ENCODE data around the gene ACTN2.

Gene ACTN2

DNA sequence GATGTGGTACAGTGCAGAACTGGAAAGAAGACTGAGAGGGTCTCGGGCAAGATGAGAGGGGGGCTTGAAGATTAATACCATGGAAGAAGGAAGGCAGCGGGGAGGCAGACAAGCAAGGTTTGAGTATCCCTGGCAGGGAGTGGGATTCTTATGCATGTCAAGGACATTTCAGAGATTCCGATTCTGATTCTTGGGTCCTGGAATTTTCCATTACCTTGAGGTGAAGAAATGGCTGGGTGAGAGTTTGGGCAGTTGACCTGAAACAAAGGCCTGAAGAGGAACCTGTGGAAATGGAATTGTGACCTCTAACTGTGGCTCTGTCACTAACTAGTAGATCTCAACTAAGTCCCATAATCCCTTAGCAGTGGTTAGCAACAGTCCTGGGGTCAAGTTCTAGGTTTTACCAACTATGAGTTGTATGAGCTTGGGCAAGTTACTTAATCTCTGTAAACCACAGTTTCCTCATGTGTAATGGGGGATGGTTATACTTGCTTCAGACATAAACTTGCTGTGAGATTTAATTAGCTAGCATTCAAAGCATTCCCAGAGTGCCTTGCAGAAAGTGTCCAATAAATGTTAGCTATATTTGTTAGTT is 8.6 kb upstream of the ACTN2 start:
- DNase-seq (ENCODE audit: low read depth in 2 of 2): no peak
- TF ChIP-seq, protein P1, sequence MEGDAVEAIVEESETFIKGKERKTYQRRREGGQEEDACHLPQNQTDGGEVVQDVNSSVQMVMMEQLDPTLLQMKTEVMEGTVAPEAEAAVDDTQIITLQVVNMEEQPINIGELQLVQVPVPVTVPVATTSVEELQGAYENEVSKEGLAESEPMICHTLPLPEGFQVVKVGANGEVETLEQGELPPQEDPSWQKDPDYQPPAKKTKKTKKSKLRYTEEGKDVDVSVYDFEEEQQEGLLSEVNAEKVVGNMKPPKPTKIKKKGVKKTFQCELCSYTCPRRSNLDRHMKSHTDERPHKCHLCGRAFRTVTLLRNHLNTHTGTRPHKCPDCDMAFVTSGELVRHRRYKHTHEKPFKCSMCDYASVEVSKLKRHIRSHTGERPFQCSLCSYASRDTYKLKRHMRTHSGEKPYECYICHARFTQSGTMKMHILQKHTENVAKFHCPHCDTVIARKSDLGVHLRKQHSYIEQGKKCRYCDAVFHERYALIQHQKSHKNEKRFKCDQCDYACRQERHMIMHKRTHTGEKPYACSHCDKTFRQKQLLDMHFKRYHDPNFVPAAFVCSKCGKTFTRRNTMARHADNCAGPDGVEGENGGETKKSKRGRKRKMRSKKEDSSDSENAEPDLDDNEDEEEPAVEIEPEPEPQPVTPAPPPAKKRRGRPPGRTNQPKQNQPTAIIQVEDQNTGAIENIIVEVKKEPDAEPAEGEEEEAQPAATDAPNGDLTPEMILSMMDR (IDR thresholded peaks at IDR 0.05; ENCODE audit: low read depth, low read length): no peak
- no peak overlapping the region for H3K4me3 ChIP-seq (replicated peaks in 1 of 2; ENCODE audit: low read depth in 2 of 2, low read length in 2 of 2)

DNA sequence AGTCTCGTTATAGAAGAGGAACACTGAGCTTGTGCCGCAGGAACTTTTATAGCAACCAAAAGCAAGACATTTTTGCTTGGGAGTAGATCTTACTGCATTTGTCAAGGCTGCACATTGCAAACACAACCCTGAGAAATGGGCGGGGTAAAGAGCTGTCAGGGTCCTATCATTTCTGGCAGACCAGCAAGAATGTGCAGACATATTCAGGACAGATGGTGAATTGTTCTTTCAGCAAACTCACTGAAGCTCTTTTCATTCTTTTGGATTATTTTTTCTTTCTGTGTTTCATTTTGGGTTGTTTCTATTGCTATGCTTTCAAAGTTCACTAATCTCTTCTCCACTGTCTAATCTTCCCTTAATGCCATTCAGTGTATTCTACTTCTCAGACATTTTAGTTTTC is 5.1 kb upstream of the ACTN2 start:
- DNase-seq (ENCODE audit: low read depth in 2 of 2): peak in 1 of 2 donors; percentile 63
- no peak overlapping the region for H3K4me3 ChIP-seq (replicated peaks in 1 of 2; ENCODE audit: low read depth in 2 of 2, low read length in 2 of 2)
- TF ChIP-seq, protein P1 (IDR thresholded peaks at IDR 0.05; ENCODE audit: low read depth, low read length): no peak

DNA sequence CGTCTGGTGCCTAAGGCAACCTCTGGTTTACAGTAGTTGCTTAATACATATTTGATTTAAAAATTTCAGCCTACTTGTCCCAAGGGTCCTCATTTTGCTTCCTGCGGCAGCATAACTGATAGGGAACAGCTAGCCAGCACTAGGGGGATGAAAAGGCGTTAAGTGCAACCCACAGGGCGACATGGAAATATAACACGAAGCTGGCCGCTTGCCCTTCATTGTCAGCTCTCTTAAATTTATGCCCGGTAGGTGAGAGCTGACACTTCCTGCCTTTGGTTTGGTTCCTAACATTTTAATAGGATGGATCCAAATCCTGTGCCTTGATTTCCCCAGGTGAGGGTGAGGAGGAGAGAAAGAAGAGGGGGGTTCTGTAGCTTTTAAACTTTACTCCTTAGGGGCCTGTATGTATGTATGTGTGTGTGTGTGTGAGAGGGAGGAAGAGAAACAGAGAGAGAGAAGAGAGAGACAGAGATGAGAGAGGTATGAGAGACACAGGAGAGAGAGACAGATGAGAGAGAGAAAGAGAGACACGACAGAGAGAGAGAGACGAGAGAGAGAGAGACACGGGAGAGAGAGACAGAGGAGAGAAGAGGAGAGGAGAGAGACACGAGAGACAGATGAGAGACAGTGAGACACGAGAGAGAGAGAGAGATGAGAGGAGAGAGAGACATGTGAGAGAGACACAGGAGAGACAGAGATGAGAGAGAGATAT is 938 bp upstream of the ACTN2 start:
- no peak overlapping the region for H3K4me3 ChIP-seq (replicated peaks in 1 of 2; ENCODE audit: low read depth in 2 of 2, low read length in 2 of 2)
- no peak for DNase-seq (ENCODE audit: low read depth in 2 of 2)
- TF ChIP-seq, protein P1 (IDR thresholded peaks at IDR 0.05; ENCODE audit: low read depth, low read length): no peak

DNA sequence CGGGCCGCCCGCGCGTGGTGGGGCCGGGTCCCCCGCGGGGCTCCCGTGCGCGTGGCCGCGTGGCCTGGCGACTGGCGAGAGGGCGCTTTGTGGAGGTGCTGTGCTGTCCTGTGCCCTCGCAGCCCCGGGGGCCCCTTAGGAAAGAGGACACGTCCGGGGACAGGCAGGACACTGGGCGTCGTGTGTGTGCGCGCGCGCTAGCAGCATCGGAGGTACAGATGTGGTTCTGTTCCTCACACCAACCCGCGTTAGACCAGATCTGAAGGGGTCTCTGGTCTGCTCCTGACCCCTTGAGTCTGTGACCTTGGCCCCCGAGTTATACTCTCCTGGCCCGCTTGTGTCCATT is 489 bp downstream of the ACTN2 start:
- DNase-seq (ENCODE audit: low read depth in 2 of 2): no peak
- peak overlapping the region in 1 of 2 donors; percentile 48 for H3K4me3 ChIP-seq (replicated peaks in 1 of 2; ENCODE audit: low read depth in 2 of 2, low read length in 2 of 2)
- TF ChIP-seq, protein P1 (IDR thresholded peaks at IDR 0.05; ENCODE audit: low read depth, low read length): no peak

DNA sequence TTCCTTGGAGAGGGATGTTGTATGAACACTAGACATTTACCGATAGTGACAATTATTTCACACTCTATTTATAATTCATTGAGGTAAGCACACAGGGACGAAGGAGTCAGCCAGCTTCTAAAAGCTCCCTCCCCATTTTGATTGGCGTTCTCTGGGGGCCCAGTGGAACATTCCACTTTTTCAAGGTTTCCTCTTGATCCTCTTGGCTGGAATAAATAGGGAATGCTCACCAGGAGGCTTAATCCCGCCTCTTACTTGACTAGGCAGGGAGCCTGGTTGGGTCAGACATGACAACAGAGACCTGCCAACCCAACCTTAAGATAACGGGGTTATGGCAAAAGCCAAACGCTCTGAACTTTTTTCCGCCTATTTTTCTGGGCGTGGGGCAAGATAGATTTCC is 974 bp downstream of the ACTN2 start:
- peak overlapping the region in 1 of 2 donors; percentile 48 for H3K4me3 ChIP-seq (replicated peaks in 1 of 2; ENCODE audit: low read depth in 2 of 2, low read length in 2 of 2)
- TF ChIP-seq, protein P1 (IDR thresholded peaks at IDR 0.05; ENCODE audit: low read depth, low read length): no peak
- no peak for DNase-seq (ENCODE audit: low read depth in 2 of 2)

DNA sequence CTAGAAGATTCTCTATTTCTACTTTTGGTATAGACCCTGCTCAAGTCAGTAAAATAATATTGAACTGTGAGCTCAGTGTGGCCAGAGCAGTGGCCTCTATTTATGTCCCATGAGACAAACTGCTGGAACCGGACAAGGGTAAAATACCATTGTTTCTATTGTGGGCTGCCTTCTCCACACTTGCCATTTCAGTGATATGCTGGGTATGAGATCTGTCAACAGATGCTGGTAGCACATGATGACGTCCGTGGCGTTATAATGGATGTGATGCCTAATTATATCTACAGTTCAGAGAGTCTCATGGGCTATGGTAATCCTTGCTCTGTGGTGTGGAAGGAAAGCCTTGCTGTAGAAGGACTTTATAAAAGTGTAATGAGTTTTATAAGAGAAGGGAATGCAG is 2.4 kb downstream of the ACTN2 start:
- TF ChIP-seq, protein P1 (IDR thresholded peaks at IDR 0.05; ENCODE audit: low read depth, low read length): no peak
- DNase-seq (ENCODE audit: low read depth in 2 of 2): no peak
- no peak overlapping the region for H3K4me3 ChIP-seq (replicated peaks in 1 of 2; ENCODE audit: low read depth in 2 of 2, low read length in 2 of 2)

Data from cardiac fibroblast (primary cell).